HepG2 (cell line): ENCODE measurements around the gene ARID5B. TPM values are rescaled to one million over a fixed set of nuclear protein-coding genes. Genes with fewer than 3 reads are reported as not detected.

Experiments
- ARNT2 ChIP-seq: sonication (generic); formaldehyde crosslinking; IDR thresholded peaks from 2 replicates; pipeline ENCODE4 v1.8.0; 2022; ENCODE audit warnings: mild to moderate bottlenecking, low read depth, missing genetic modification reagents, moderate library complexity
- CREM ChIP-seq, 2 experiments: sonication (generic) in 1 of 2; formaldehyde crosslinking in 1 of 2; IDR thresholded peaks; 2 replicates each; pipeline versions ENCODE4 v1.4.0 to v1.6.1; 2016 to 2020; ENCODE audit warnings: antibody characterized with exemption in 1 of 2, mild to moderate bottlenecking in 1 of 2, missing genetic modification reagents in 1 of 2
- EHMT2 ChIP-seq: fragments of 200-600 bp; sonication (generic); IDR thresholded peaks from 2 replicates; pipeline ENCODE4 v1.7.0; 2017; ENCODE audit warnings: antibody characterized with exemption, low read depth, low read length, borderline replicate concordance
- ETV5 ChIP-seq: IDR thresholded peaks from 2 replicates; pipeline ENCODE4 v1.6.1; 2018; ENCODE audit warnings: missing biosample characterization, missing genetic modification reagents, inconsistent platforms, borderline replicate concordance
- FOXK1 ChIP-seq: sonication (generic); formaldehyde crosslinking; IDR thresholded peaks from 2 replicates; pipeline ENCODE4 v1.4.0; 2020; ENCODE audit warnings: low read depth, missing genetic modification reagents, borderline replicate concordance
- HDAC6 ChIP-seq: fragments of 200-600 bp; sonication (generic); IDR thresholded peaks from 2 replicates; pipeline ENCODE4 v1.7.0; 2017; ENCODE audit warnings: mild to moderate bottlenecking, antibody characterized with exemption, low read length, low read depth
- KDM6A ChIP-seq: IDR thresholded peaks from 2 replicates; pipeline ENCODE4 v1.6.1; 2016; ENCODE audit warnings: low read depth
- NAIF1 ChIP-seq: sonication (generic); formaldehyde crosslinking; IDR thresholded peaks from 2 replicates; pipeline ENCODE4 v1.5.0; 2020; ENCODE audit warnings: mild to moderate bottlenecking, missing genetic modification reagents, borderline replicate concordance
- NCOR1 ChIP-seq: fragments of 200-600 bp; sonication (generic); IDR thresholded peaks from 2 replicates; pipeline ENCODE4 v1.7.0; 2017; ENCODE audit warnings: antibody characterized with exemption, low read length, borderline replicate concordance
- SAP130 ChIP-seq: IDR thresholded peaks from 2 replicates; pipeline ENCODE4 v1.6.1; 2016; ENCODE audit warnings: low read depth
- STAG1 ChIP-seq: sonication (generic); formaldehyde crosslinking; IDR thresholded peaks from 2 replicates; pipeline ENCODE4 v1.4.0; 2020; ENCODE audit warnings: missing genetic modification reagents
- ZBTB42 ChIP-seq: sonication (generic); formaldehyde crosslinking; IDR thresholded peaks from 2 replicates; pipeline ENCODE4 v1.5.0; 2020; ENCODE audit warnings: mild to moderate bottlenecking, missing genetic modification reagents
- ZNF124 ChIP-seq: sonication (generic); formaldehyde crosslinking; IDR thresholded peaks from 2 replicates; pipeline ENCODE4 v1.4.0; 2020; ENCODE audit warnings: missing genetic modification reagents
- ZNF20 ChIP-seq: sonication (generic); formaldehyde crosslinking; IDR thresholded peaks from 2 replicates; pipeline ENCODE4 v1.4.0; 2020; ENCODE audit warnings: mild to moderate bottlenecking, moderate library complexity, missing genetic modification reagents
- ZNF33B ChIP-seq: sonication (generic); formaldehyde crosslinking; IDR thresholded peaks from 2 replicates; pipeline ENCODE4 v1.5.1; 2020; ENCODE audit warnings: mild to moderate bottlenecking, missing genetic modification reagents
- ZNF34 ChIP-seq: sonication (generic); formaldehyde crosslinking; IDR thresholded peaks from 2 replicates; pipeline ENCODE4 v1.4.0; 2020; ENCODE audit warnings: mild to moderate bottlenecking, missing genetic modification reagents, borderline replicate concordance
- ZNF567 ChIP-seq: sonication (generic); formaldehyde crosslinking; IDR thresholded peaks from 2 replicates; pipeline ENCODE4 v1.8.1; 2023; ENCODE audit warnings: mild to moderate bottlenecking, missing genetic modification reagents, borderline replicate concordance
- ZNF766 ChIP-seq: sonication (generic); formaldehyde crosslinking; IDR thresholded peaks from 2 replicates; pipeline ENCODE4 v1.5.0; 2020; ENCODE audit warnings: missing genetic modification reagents, borderline replicate concordance
- ZNF850 ChIP-seq: sonication (generic); formaldehyde crosslinking; conservative IDR thresholded peaks from 2 replicates; pipeline ENCODE4 v1.9.0; 2021; ENCODE audit warnings: mild to moderate bottlenecking, missing genetic modification reagents
- ZNF891 ChIP-seq: sonication (generic); formaldehyde crosslinking; IDR thresholded peaks from 2 replicates; pipeline ENCODE4 v1.5.0; 2020; ENCODE audit warnings: mild to moderate bottlenecking, missing genetic modification reagents
- polyA plus RNA-seq, 8 experiments: library from polyadenylated mRNA; depleted of rRNA in 3 of 8; stranded (reverse) in 7 of 8; unstranded in 1 of 8; fragments of >200 nt; fragmentation: Illumina TruSeq in 4 of 8; extraction: Trizol in 4 of 8; gene quantifications; 2 replicates each; pipeline versions ENCODE4 v1.2.1 to v1.2.3, GENCODE V29; 2011 to 2016; ENCODE audit warnings: low read depth in 4 of 8, missing spikeins in 1 of 8, mixed read lengths in 1 of 8; ENCODE audit not compliant: insufficient read depth in 1 of 8
- total RNA-seq, 5 experiments: library from RNA; depleted of rRNA; stranded (reverse); fragments of >200 nt; fragmentation: Illumina TruSeq; extraction: Trizol; gene quantifications; 2 replicates each; pipeline ENCODE4 v1.2.3, GENCODE V29; 2016; ENCODE audit warnings: low read depth in 1 of 5
- TF ChIP-seq, protein P1 (sequence below): sonication (generic); formaldehyde crosslinking; IDR thresholded peaks from 2 replicates; pipeline ENCODE4 v1.4.0; 2020; ENCODE audit warnings: missing genetic modification reagents, borderline replicate concordance
- TF ChIP-seq, protein P2 (sequence below): sonication (generic); formaldehyde crosslinking; conservative IDR thresholded peaks from 2 replicates; pipeline ENCODE4 v1.4.0; 2020; ENCODE audit warnings: mild to moderate bottlenecking, missing genetic modification reagents, moderate library complexity
- TF ChIP-seq, protein P3 (sequence below): IDR thresholded peaks from 2 replicates; pipeline ENCODE4 v1.6.1; 2016; ENCODE audit warnings: low read depth

ARID5B gene
- total and polyA plus RNA-seq, 2 of the 13 experiments (the other 11 are each of a cell fraction or from before 2014, with no cell fraction given) = 6.2 to 21.1 TPM

DNA sequence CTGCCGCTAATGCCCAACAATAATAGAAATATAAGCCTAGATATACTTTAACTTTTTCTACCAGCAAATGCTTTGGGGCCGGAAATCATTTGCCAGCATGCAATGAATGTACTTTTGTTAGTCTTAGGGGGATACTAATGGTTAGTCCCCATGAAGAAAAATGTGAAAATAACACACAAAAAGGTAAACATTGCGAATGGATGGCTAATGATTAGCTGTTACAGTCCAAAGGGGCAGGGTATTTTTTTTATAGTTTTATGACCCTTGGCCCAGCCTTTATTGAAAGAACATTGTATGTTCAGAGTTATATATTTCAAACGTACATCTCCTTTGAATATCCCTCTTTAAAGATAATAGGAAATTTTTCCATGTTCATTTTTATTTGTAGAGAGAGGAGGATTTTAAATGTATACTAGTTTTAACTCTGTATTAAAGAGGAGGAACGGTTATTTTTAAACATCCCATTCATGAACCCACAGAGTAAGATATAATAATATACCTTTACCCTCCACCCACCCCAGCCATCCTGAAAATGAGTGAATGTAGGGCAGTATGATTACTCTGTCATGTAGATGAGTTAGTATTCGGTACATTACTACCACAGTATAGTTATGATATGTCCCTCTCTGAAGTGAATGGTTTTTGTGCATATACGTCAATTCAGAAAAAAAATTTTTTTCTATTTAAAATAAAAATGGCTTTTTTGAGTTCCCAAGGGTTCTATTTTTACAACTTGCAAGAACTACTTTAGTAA is 63.6 kb downstream of the ARID5B start (continued):
- TF ChIP-seq, protein P1, sequence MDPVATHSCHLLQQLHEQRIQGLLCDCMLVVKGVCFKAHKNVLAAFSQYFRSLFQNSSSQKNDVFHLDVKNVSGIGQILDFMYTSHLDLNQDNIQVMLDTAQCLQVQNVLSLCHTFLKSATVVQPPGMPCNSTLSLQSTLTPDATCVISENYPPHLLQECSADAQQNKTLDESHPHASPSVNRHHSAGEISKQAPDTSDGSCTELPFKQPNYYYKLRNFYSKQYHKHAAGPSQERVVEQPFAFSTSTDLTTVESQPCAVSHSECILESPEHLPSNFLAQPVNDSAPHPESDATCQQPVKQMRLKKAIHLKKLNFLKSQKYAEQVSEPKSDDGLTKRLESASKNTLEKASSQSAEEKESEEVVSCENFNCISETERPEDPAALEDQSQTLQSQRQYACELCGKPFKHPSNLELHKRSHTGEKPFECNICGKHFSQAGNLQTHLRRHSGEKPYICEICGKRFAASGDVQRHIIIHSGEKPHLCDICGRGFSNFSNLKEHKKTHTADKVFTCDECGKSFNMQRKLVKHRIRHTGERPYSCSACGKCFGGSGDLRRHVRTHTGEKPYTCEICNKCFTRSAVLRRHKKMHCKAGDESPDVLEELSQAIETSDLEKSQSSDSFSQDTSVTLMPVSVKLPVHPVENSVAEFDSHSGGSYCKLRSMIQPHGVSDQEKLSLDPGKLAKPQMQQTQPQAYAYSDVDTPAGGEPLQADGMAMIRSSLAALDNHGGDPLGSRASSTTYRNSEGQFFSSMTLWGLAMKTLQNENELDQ (CRISPR knock-in tag) = no peak
- TF ChIP-seq ARNT2 (CRISPR knock-in tag) = no peak
- TF ChIP-seq ZNF891 = no peak
- TF ChIP-seq ZNF20 = no peak
- TF ChIP-seq ETV5 (CRISPR knock-in tag) = peak; percentile 86
- TF ChIP-seq EHMT2 = peak; percentile 54; the same call in 1 of the 2 replicates
- TF ChIP-seq NCOR1 = peak; percentile 92; the same call in 1 of the 2 replicates
- TF ChIP-seq SAP130 (CRISPR knock-in tag) = peak; percentile 61
- TF ChIP-seq KDM6A (CRISPR knock-in tag) = peak; percentile 87; the same call in 1 of the 2 replicates
- peak; percentile 29; the same call in 1 of the 2 replicates for TF ChIP-seq FOXK1
- TF ChIP-seq HDAC6 = no peak
- no peak for TF ChIP-seq STAG1 (CRISPR knock-in tag)
- TF ChIP-seq ZBTB42 = no peak
- TF ChIP-seq ZNF766 (CRISPR knock-in tag) = no peak
- TF ChIP-seq, protein P2, sequence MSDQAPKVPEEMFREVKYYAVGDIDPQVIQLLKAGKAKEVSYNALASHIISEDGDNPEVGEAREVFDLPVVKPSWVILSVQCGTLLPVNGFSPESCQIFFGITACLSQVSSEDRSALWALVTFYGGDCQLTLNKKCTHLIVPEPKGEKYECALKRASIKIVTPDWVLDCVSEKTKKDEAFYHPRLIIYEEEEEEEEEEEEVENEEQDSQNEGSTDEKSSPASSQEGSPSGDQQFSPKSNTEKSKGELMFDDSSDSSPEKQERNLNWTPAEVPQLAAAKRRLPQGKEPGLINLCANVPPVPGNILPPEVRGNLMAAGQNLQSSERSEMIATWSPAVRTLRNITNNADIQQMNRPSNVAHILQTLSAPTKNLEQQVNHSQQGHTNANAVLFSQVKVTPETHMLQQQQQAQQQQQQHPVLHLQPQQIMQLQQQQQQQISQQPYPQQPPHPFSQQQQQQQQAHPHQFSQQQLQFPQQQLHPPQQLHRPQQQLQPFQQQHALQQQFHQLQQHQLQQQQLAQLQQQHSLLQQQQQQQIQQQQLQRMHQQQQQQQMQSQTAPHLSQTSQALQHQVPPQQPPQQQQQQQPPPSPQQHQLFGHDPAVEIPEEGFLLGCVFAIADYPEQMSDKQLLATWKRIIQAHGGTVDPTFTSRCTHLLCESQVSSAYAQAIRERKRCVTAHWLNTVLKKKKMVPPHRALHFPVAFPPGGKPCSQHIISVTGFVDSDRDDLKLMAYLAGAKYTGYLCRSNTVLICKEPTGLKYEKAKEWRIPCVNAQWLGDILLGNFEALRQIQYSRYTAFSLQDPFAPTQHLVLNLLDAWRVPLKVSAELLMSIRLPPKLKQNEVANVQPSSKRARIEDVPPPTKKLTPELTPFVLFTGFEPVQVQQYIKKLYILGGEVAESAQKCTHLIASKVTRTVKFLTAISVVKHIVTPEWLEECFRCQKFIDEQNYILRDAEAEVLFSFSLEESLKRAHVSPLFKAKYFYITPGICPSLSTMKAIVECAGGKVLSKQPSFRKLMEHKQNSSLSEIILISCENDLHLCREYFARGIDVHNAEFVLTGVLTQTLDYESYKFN (CRISPR knock-in tag) = peak; percentile 96
- TF ChIP-seq ZNF850 = no peak
- TF ChIP-seq ZNF34 = no peak
- TF ChIP-seq NAIF1 (CRISPR knock-in tag) = no peak
- TF ChIP-seq, protein P3, sequence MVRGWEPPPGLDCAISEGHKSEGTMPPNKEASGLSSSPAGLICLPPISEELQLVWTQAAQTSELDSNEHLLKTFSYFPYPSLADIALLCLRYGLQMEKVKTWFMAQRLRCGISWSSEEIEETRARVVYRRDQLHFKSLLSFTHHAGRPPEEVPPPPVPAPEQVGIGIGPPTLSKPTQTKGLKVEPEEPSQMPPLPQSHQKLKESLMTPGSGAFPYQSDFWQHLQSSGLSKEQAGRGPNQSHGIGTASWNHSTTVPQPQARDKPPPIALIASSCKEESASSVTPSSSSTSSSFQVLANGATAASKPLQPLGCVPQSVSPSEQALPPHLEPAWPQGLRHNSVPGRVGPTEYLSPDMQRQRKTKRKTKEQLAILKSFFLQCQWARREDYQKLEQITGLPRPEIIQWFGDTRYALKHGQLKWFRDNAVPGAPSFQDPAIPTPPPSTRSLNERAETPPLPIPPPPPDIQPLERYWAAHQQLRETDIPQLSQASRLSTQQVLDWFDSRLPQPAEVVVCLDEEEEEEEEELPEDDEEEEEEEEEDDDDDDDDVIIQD = peak; percentile 81
- no peak for TF ChIP-seq ZNF33B (CRISPR knock-in tag)
- TF ChIP-seq ZNF124 (CRISPR knock-in tag) = no peak
- TF ChIP-seq ZNF567 (CRISPR knock-in tag) = no peak
- peak; percentile 85 for TF ChIP-seq CREM (IDR thresholded peaks at IDR 0.05)
- no peak for TF ChIP-seq CREM (CRISPR knock-in tag; IDR thresholded peaks at IDR 0.05)
